Measurements from ENCODE around the gene C12orf43.

- TF ChIP-seq TSHZ2 (CRISPR knock-in tag; IDR thresholded peaks at IDR 0.05), result no peak
- no peak for TF ChIP-seq ZFP3 (CRISPR knock-in tag; IDR thresholded peaks at IDR 0.05)
- TF ChIP-seq CSDC2 (CRISPR knock-in tag; IDR thresholded peaks at IDR 0.05), result no peak
- no peak for TF ChIP-seq POU6F1 (CRISPR knock-in tag; IDR thresholded peaks at IDR 0.05; ENCODE audit: borderline replicate concordance, low read depth)
- no peak for TF ChIP-seq ESRRG (CRISPR knock-in tag; IDR thresholded peaks at IDR 0.05)
- no peak for TF ChIP-seq ARNTL (CRISPR knock-in tag; IDR thresholded peaks at IDR 0.05; ENCODE audit: borderline replicate concordance, low read depth)
- TF ChIP-seq ZFP30 (CRISPR knock-in tag; IDR thresholded peaks at IDR 0.05), result no peak
- no peak for TF ChIP-seq PPARA (CRISPR knock-in tag; IDR thresholded peaks at IDR 0.05; ENCODE audit: borderline replicate concordance)
- TF ChIP-seq ZNF565 (CRISPR knock-in tag; conservative IDR thresholded peaks at IDR 0.05; ENCODE audit: low read depth), result no peak
- no peak for TF ChIP-seq PATZ1 (CRISPR knock-in tag; IDR thresholded peaks at IDR 0.05; ENCODE audit: borderline replicate concordance)
- TF ChIP-seq GLIS3 (CRISPR knock-in tag; IDR thresholded peaks at IDR 0.05), result no peak
These were observed 53.7 kb downstream of the C12orf43 start for GRCh38 chr12:120962532-120963020.

All from SK-N-SH treated with all-trans-retinoic acid at 6 μM for 48 hours (cell line).